Measurements from ENCODE around the gene OTOG.

The OTOG gene

GRCh38 chr11:17686231-17686980, 139.3 kb downstream of the OTOG start:
- TF ChIP-seq CTCF (IDR thresholded peaks at IDR 0.05; ENCODE audit: low read depth, low read length) = no peak
- Histone ChIP-seq H3K36me3 (no peaks in the 10 kb centered on the region), H3K9me3 (no peaks in the 10 kb centered on the region), H3K4me3 (ENCODE audit: low read depth, low read length) (no peak overlapping the region), H3K27me3 (no peaks in the 10 kb centered on the region), H3K4me1 (no peaks in the 10 kb centered on the region; the same call in 1 of the 2 replicates)
- DNase-seq = peak; percentile 81

- H3K9me3 ChIP-seq = no peaks in the 10 kb centered on the region
- DNase-seq = no peak
- no peak for TF ChIP-seq CTCF (IDR thresholded peaks at IDR 0.05; ENCODE audit: low read depth, low read length)
- H3K4me3 ChIP-seq (ENCODE audit: low read depth, low read length) = no peak overlapping the region
- H3K36me3 ChIP-seq = no peaks in the 10 kb centered on the region
- no peaks in the 10 kb centered on the region for H3K27me3 ChIP-seq
- no peaks in the 10 kb centered on the region; the same call in 1 of the 2 replicates for H3K4me1 ChIP-seq
Measured at GRCh38 chr11:17687946-17688670, 141.0 kb downstream of the OTOG start.

GRCh38 chr11:17691550-17691949, 144.5 kb downstream of the OTOG start:
- Histone ChIP-seq H3K27me3 (peaks cover 7% of the 10 kb centered on the region), H3K36me3 (no peaks in the 10 kb centered on the region)

GRCh38 chr11:17691976-17692375, 144.9 kb downstream of the OTOG start:
- H3K4me1 ChIP-seq = no peaks in the 10 kb centered on the region
- H3K9me3 ChIP-seq = no peaks in the 10 kb centered on the region
- H3K4me3 ChIP-seq (ENCODE audit: low read depth, low read length) = no peak overlapping the region
- peaks cover 7% of the 10 kb centered on the region for H3K27me3 ChIP-seq
- no peak for TF ChIP-seq CTCF (IDR thresholded peaks at IDR 0.05; ENCODE audit: low read depth, low read length)
- H3K36me3 ChIP-seq = no peaks in the 10 kb centered on the region
- no peak for DNase-seq

More at GRCh38 chr11:17691550-17691949, 144.5 kb downstream of the OTOG start:
- Histone ChIP-seq H3K9me3 (no peaks in the 10 kb centered on the region), H3K4me3 (ENCODE audit: low read depth, low read length) (no peak overlapping the region), H3K4me1 (no peaks in the 10 kb centered on the region; the same call in 1 of the 2 replicates)
- no peak for TF ChIP-seq CTCF (IDR thresholded peaks at IDR 0.05; ENCODE audit: low read depth, low read length)
- no peak for DNase-seq

- Histone ChIP-seq H3K9me3 (no peaks in the 10 kb centered on the region), H3K4me3 (ENCODE audit: low read depth, low read length) (no peak overlapping the region), H3K4me1 (no peaks in the 10 kb centered on the region), H3K27me3 (peaks cover 7% of the 10 kb centered on the region), H3K36me3 (no peaks in the 10 kb centered on the region)
- DNase-seq = no peak
- TF ChIP-seq CTCF (IDR thresholded peaks at IDR 0.05; ENCODE audit: low read depth, low read length) = no peak
Measured at GRCh38 chr11:17692931-17693330, 145.9 kb downstream of the OTOG start.

GRCh38 chr11:17693531-17693930, 146.5 kb downstream of the OTOG start:
- Histone ChIP-seq H3K9me3 (no peaks in the 10 kb centered on the region), H3K27me3 (peaks cover 7% of the 10 kb centered on the region), H3K4me1 (no peaks in the 10 kb centered on the region), H3K4me3 (ENCODE audit: low read depth, low read length) (no peak overlapping the region), H3K36me3 (no peaks in the 10 kb centered on the region)
- TF ChIP-seq CTCF (IDR thresholded peaks at IDR 0.05; ENCODE audit: low read depth, low read length) = no peak
- no peak for DNase-seq

All from BE2C (cell line).